Ectodermal cell (in vitro differentiated cells): Measurements from ENCODE around the gene MRPL2.

Source experiments
- H3K27ac ChIP-seq: 2 replicates; pipeline ENCODE4 v1.7.0; 2013; ENCODE audit warnings: mild to moderate bottlenecking, low read depth, low read length; ENCODE audit not compliant: insufficient read depth, poor library complexity, severe bottlenecking
- H3K27me3 ChIP-seq: 2 replicates; pipeline ENCODE4 v1.7.0; 2013; ENCODE audit warnings: mild to moderate bottlenecking, low read length; ENCODE audit not compliant: insufficient read depth, control insufficient read depth, poor library complexity, severe bottlenecking
- H3K36me3 ChIP-seq: one replicate; pipeline ENCODE4 v1.7.0; 2013; ENCODE audit warnings: low read length; ENCODE audit not compliant: control insufficient read depth, insufficient read depth
- H3K4me1 ChIP-seq: one replicate; pipeline ENCODE4 v1.7.0; 2013; ENCODE audit warnings: low read length; ENCODE audit not compliant: control insufficient read depth, insufficient read depth
- H3K4me3 ChIP-seq: 2 replicates; pipeline ENCODE4 v1.7.0; 2013; ENCODE audit warnings: low read depth, low read length, control low read depth; ENCODE audit not compliant: insufficient read depth
- H3K9me3 ChIP-seq: 2 replicates; pipeline ENCODE4 v1.7.0; 2013; ENCODE audit warnings: mild to moderate bottlenecking, low read length, moderate library complexity; ENCODE audit not compliant: control insufficient read depth
- WGBS, 2 experiments: methylation state at CpG; one replicate each; pipeline ENCODE4 v1.1.7; 2013; ENCODE audit warnings: missing lambda C conversion rate in 2 of 2; 5-methylcytosine and 5-hydroxymethylcytosine counted together

The MRPL2 gene

GRCh38 chr6:43020847-43021246, 38.4 kb downstream of the MRPL2 start:
- no peaks in the 10 kb centered on the region for H3K9me3 ChIP-seq
- 57 to 74% methylated on average over 4 to 5 of the region's 5 CpGs for WGBS, 2 experiments
- no peak overlapping the region for H3K27ac ChIP-seq
- H3K4me3 ChIP-seq = peak overlapping the region; percentile 90
- no peaks in the 10 kb centered on the region for H3K27me3 ChIP-seq
- H3K4me1 ChIP-seq = peaks cover 5% of the 10 kb centered on the region
- H3K36me3 ChIP-seq = peaks cover 33% of the 10 kb centered on the region

- 92 to 95% methylated on average over 3 of the region's 3 CpGs for WGBS, 2 experiments
- Histone ChIP-seq H3K9me3 (no peaks in the 10 kb centered on the region), H3K36me3 (peaks cover 29% of the 10 kb centered on the region), H3K27me3 (no peaks in the 10 kb centered on the region), H3K4me3 (no peak overlapping the region), H3K4me1 (peaks cover 6% of the 10 kb centered on the region), H3K27ac (no peak overlapping the region)
Measured at GRCh38 chr6:43020052-43020705, 39.1 kb downstream of the MRPL2 start.

- H3K9me3 ChIP-seq = no peaks in the 10 kb centered on the region
- no peak overlapping the region for H3K27ac ChIP-seq
- H3K4me1 ChIP-seq = peaks cover 10% of the 10 kb centered on the region
- no peaks in the 10 kb centered on the region for H3K27me3 ChIP-seq
- H3K4me3 ChIP-seq = no peak overlapping the region
- 93 to 97% methylated on average over 2 of the region's 2 CpGs for WGBS, 2 experiments
- H3K36me3 ChIP-seq = peaks cover 19% of the 10 kb centered on the region
Measured at GRCh38 chr6:43019152-43019551, 40.1 kb downstream of the MRPL2 start.

- H3K27me3 ChIP-seq = no peaks in the 10 kb centered on the region
- H3K4me3 ChIP-seq = no peak overlapping the region
- no peak overlapping the region for H3K27ac ChIP-seq
- H3K36me3 ChIP-seq = peaks cover 17% of the 10 kb centered on the region
- H3K9me3 ChIP-seq = no peaks in the 10 kb centered on the region
- WGBS, 2 experiments = 95 to 96% methylated on average over 12 of the region's 12 CpGs
- peaks cover 19% of the 10 kb centered on the region for H3K4me1 ChIP-seq
Measured at GRCh38 chr6:43016943-43017334, 42.3 kb downstream of the MRPL2 start.

- H3K4me3 ChIP-seq = no peak overlapping the region
- 83 to 88% methylated on average over 7 of the region's 7 CpGs for WGBS, 2 experiments
- no peak overlapping the region for H3K27ac ChIP-seq
- H3K36me3 ChIP-seq = peaks cover 20% of the 10 kb centered on the region
- H3K27me3 ChIP-seq = no peaks in the 10 kb centered on the region
- no peaks in the 10 kb centered on the region for H3K9me3 ChIP-seq
- H3K4me1 ChIP-seq = peaks cover 19% of the 10 kb centered on the region
Measured at GRCh38 chr6:43016176-43016942, 42.9 kb downstream of the MRPL2 start.

- Histone ChIP-seq H3K36me3 (peaks cover 22% of the 10 kb centered on the region), H3K27me3 (no peaks in the 10 kb centered on the region), H3K4me3 (peak overlapping the region; percentile 85), H3K9me3 (no peaks in the 10 kb centered on the region), H3K27ac (peak overlapping the region; percentile 80), H3K4me1 (peaks cover 14% of the 10 kb centered on the region)
- 6% methylated on average over 7 of the region's 7 CpGs for WGBS, 2 experiments
Measured at GRCh38 chr6:43014434-43014909, 44.8 kb downstream of the MRPL2 start.

GRCh38 chr6:43013843-43014433, 45.3 kb downstream of the MRPL2 start, which contains the start of the genes KLHDC3 and MEA1:
Gene KLHDC3 (plus strand): TSS chr6:43014249. CDS start chr6:43017193, 2,944 bp downstream.
Gene MEA1 (minus strand): TSS chr6:43013946. CDS start chr6:43013813, 133 bp downstream.
- Histone ChIP-seq H3K36me3 (peaks cover 20% of the 10 kb centered on the region), H3K27me3 (no peaks in the 10 kb centered on the region), H3K4me3 (peak within 1 kb of the TSS; percentile 85), H3K9me3 (no peaks in the 10 kb centered on the region), H3K27ac (peak within 1 kb of the TSS; percentile 80), H3K4me1 (peaks cover 14% of the 10 kb centered on the region)
- WGBS, 2 experiments = 0% methylated on average over 51 of the region's 51 CpGs

GRCh38 chr6:43013097-43013842, 46.0 kb downstream of the MRPL2 start:
- peak overlapping the region; percentile 85 for H3K4me3 ChIP-seq
- WGBS, 2 experiments = 9% methylated on average over 25 of the region's 25 CpGs
- H3K36me3 ChIP-seq = peaks cover 20% of the 10 kb centered on the region
- no peaks in the 10 kb centered on the region for H3K27me3 ChIP-seq
- peak overlapping the region; percentile 42 for H3K27ac ChIP-seq
- H3K9me3 ChIP-seq = no peaks in the 10 kb centered on the region
- peaks cover 14% of the 10 kb centered on the region for H3K4me1 ChIP-seq

GRCh38 chr6:43012364-43012763, 46.9 kb downstream of the MRPL2 start:
- peaks cover 14% of the 10 kb centered on the region for H3K4me1 ChIP-seq
- peaks cover 19% of the 10 kb centered on the region for H3K36me3 ChIP-seq
- peak overlapping the region; percentile 85 for H3K4me3 ChIP-seq
- no peaks in the 10 kb centered on the region for H3K9me3 ChIP-seq
- no peak overlapping the region for H3K27ac ChIP-seq
- H3K27me3 ChIP-seq = no peaks in the 10 kb centered on the region
- WGBS, 2 experiments = 91 to 94% methylated on average over 6 of the region's 6 CpGs
